HG02852 (cell line): Measurements from ENCODE around the gene ZNF346.
"Not testable (repeated sequence)": the region's sequence is repeated elsewhere in the genome, so short reads cannot be mapped to it uniquely, and the experiment has no call there.

Experiments
- ATAC-seq: cut with Tn5 transposase; IDR thresholded peaks from one replicate; pipeline ENCODE4 v1.9.1; 2021; ENCODE audit warnings: mild to moderate bottlenecking, moderate library complexity; ENCODE audit not compliant: unreplicated experiment

ZNF346 gene

GRCh38 chr5:177008716-177009115 is 13.8 kb upstream of the ZNF346 start:
- no peak for ATAC-seq

- no peak for ATAC-seq
Measured at GRCh38 chr5:177010153-177010552, 12.3 kb upstream of the ZNF346 start.

- no peak for ATAC-seq
Measured at GRCh38 chr5:177015156-177015555, 7.3 kb upstream of the ZNF346 start.

DNA sequence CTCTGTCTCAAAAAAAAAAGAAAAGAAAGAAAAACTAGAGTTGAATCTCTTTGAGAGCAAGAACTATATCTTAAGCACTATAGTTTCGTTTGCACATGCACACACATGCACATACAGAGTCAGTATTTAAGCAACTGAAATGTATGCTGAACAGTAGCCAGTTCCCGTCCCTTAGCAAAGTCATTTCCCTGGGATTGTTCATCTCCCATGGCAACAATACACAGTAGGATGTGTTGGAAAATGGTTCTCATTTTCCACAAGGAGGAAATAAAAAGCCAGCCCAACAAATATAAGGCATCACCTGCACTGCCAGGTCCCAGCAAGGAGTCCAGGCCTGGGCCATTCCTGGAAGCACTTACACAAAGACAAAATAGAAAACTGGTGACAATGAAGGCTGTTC is 4.2 kb upstream of the ZNF346 start:
- ATAC-seq: no peak

GRCh38 chr5:177020033-177020432 is 2.5 kb upstream of the ZNF346 start:
- ATAC-seq: no peak

GRCh38 chr5:177023303-177023664 is 788 bp downstream of the ZNF346 start:
- no peak for ATAC-seq

DNA sequence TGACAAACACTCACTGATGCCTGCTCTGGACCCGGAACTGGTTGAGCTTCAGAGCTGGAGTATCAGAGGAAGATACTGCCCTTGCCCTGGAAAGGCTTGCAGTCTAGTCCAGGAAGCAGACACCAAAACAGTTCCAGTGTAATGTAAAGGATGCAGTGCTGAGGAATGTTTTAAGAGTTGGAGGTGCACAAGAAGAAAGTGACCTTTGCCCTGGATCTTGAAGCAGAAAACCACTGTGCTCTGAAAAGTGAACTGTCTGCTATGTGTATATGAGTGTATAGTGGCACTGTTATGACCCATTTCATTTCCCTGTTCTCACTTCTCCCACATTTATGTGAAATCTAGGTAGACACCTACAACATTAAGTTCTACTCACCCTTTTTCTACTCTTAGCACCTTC is 2.1 kb downstream of the ZNF346 start:
- no peak for ATAC-seq

DNA sequence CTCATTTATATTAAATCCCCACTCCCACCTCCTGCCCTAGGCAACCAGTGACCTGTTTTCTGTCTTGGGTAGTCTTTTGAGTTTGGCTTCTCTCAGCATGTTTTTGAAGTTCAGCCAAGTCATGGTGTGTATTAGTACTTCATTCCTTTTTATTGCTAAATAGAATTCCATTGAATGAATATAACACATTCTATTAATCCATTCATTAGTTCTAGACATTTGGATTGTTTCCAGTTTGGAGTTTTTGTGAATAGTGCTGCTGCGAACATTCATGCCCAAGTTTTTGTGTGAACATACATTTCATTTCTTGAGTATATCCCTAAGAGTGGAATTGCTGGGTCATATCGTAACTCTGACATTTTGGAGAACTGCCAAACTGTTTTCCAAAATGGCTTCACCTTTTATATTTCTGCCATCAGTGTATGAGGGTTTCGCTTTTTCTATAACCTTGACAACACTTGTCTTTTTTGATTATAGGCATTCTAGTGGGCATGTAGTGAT is 2.7 kb downstream of the ZNF346 start:
- ATAC-seq: no peak

DNA sequence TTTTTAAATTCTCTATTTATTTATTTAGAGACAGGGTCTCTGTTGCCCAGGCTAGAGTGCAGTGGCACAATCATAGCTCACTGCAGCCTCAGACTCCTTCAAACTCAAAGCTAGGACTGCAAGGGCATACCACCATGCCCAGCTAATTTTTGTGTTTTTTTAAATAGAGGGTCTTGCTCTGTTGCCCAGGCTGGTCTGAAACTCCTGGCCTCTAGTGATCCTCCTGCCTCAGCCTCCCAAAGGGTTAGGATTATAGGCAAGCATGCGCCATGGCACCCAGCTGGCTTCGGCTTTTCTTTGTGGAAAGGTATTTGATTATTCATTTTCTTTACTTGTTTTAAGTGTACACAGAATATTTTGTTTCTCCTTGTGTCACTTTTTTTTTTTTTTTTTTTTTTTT is 5.2 kb downstream of the ZNF346 start:
- no peak for ATAC-seq

DNA sequence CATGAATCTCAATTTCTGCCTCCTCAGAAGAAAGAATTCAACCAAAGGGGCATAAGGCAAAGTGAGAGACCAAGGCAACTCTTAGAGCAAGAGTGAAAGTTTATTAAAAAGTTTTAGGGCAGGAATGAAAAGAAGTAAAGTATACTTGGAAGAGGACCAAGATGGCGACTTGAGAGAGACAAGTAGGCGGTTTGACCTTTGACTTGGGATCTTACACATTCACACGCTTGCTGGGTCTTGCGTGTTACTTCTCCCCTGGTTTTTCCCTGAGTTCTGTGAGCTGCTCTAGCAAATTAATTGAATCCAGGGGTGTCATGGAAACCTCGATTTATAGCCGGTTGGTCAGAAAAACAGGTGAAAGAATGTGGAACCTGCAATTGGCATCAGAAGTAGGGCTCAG is 7.0 kb downstream of the ZNF346 start:
- no peak for ATAC-seq

- ATAC-seq: no peak
Measured at GRCh38 chr5:177035976-177036375, 13.5 kb downstream of the ZNF346 start.

- no peak for ATAC-seq
Measured at GRCh38 chr5:177036443-177036842, 13.9 kb downstream of the ZNF346 start.

GRCh38 chr5:177036921-177037320 is 14.4 kb downstream of the ZNF346 start:
- ATAC-seq: no peak

GRCh38 chr5:177040814-177041420 is 18.4 kb downstream of the ZNF346 start:
- no peak for ATAC-seq

DNA sequence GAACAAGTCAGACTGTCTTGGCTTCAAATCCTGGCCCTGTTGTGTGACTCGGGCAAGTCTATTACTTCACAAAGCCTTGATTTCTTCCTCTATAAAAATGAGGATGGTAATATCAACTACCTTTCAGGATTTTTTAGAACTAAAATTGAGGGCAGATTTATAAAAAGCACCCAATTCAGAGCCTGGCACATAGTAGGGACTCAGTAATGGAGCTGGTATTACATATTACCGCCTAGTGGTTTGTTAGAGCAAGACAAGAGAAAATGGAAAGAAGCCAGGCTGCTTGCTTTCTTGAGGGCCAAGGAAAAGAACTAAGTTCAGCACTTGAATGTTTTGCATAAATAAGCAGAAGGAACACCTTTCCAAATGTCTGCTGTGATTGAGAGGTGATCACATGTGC is 19.4 kb downstream of the ZNF346 start:
- no peak for ATAC-seq

GRCh38 chr5:177043114-177043513 is 20.6 kb downstream of the ZNF346 start:
- ATAC-seq: no peak

- ATAC-seq: no peak
Measured at GRCh38 chr5:177043958-177044357, 21.5 kb downstream of the ZNF346 start.

- ATAC-seq: no peak
Measured at GRCh38 chr5:177044641-177045040, 22.1 kb downstream of the ZNF346 start.

- no peak for ATAC-seq
Measured at GRCh38 chr5:177045631-177046030, 23.1 kb downstream of the ZNF346 start.

- not testable (repeated sequence) for ATAC-seq
Measured at GRCh38 chr5:177048531-177048930, 26.0 kb downstream of the ZNF346 start.

GRCh38 chr5:177049285-177049684 is 26.8 kb downstream of the ZNF346 start:
- ATAC-seq: no peak

DNA sequence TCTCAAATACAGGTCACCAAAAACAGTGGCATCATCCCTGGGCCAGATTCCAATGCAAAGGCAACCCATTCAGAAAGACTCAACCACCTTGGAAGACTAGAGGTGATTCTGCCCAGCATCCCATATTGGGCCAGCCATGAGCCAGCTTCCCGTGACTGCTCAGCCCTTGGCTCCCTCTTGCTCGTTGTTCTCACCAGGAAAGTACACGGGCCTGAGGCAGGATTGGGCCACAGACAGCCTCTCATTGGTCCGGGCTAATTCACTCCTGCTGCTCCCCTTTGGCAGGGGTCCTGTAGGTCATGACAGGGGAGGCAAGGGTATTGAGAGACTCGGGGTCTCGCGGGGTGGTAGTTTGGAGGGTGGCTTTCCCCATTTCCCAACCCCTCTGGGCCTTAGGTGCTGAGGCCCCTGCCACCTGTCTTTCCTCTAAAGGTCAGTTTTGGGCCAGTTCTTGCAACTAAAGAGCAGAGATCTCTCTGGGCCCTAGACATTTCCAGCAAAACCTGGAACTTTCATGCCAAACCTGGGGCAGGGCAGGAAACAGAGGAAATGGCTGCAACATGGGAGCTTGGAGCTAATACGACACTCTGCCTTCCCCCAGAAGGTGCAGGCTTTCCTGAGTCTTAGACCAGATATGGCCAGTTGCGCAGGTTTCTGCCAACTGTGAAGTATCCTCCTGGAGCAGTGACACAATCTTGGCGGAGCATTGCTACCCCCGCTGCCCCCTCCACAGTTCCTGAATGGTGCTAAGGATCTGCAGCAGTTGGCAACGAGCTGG is 42.2 kb downstream of the ZNF346 start:
- no peak for ATAC-seq

- ATAC-seq: no peak
Measured at GRCh38 chr5:177065491-177065890, 43.0 kb downstream of the ZNF346 start.
